PC-9 (cell line): ENCODE data around the gene MOCS3.

ENCODE experiments used
- CTCF ChIP-seq: fragments of 200-600 bp; sonication (generic); conservative IDR thresholded peaks from 2 replicates; pipeline ENCODE4 v1.6.1; 2017; ENCODE audit warnings: mixed run types, antibody characterized with exemption, mild to moderate bottlenecking, moderate library complexity
- EZH2 ChIP-seq: fragments of 200-600 bp; sonication (generic); IDR thresholded peaks from 2 replicates; pipeline ENCODE4 v1.8.0; 2017; ENCODE audit warnings: antibody characterized with exemption, low read depth

- TF ChIP-seq CTCF (no peak), EZH2 (no peak)
These were observed 51.4 kb downstream of the MOCS3 start for GRCh38 chr20:51010043-51010365.
